Heart left ventricle (tissue), 16 donors: ENCODE measurements around the gene RHOT1. TPM values are rescaled to one million over a fixed set of nuclear protein-coding genes. Genes with fewer than 3 reads are reported as not detected.
A peak's percentile ranks its signal among the peaks of the same experiment; 100 is the strongest.
"Not testable (repeated sequence)": the region's sequence is repeated elsewhere in the genome, so short reads cannot be mapped to it uniquely, and the experiment has no call there.

Experiments
- ATAC-seq, 4 donors: fragments of 200-7000 bp; cut with Tn5 transposase; one replicate each; pipeline ENCODE4 v1.9.1; 2020 to 2022; ENCODE audit warnings: moderate library complexity in 4 of 4, mild to moderate bottlenecking in 3 of 4, moderate number of reproducible peaks in 1 of 4
- DNase-seq, 5 donors: peaks; one replicate each; pipeline ENCODE4 v3.0.0-alpha.2; 2020
- H3K27ac ChIP-seq, 12 donors: fragments of 200-600 bp; sonication (generic) in 4 of 12; one replicate each; pipeline versions ENCODE4 v1.5.0 to v1.8.0; 2016 to 2022; ENCODE audit warnings: mild to moderate bottlenecking in 2 of 12
- H3K27me3 ChIP-seq, 9 donors: fragments of 200-600 bp; sonication (generic) in 2 of 9; one replicate each; pipeline versions ENCODE4 v1.5.1 to v1.8.0; 2016 to 2022; ENCODE audit warnings: mild to moderate bottlenecking in 3 of 9
- H3K36me3 ChIP-seq, 9 donors: fragments of 200-600 bp; sonication (generic) in 2 of 9; one replicate each; pipeline versions ENCODE4 v1.5.0 to v1.8.0; 2018 to 2022; ENCODE audit warnings: mild to moderate bottlenecking in 2 of 9
- H3K4me1 ChIP-seq, 12 donors: fragments of 200-600 bp; sonication (generic) in 4 of 12; one replicate each; pipeline versions ENCODE4 v1.5.0 to v1.8.0; 2016 to 2022; ENCODE audit warnings: mild to moderate bottlenecking in 3 of 12
- H3K4me3 ChIP-seq, 12 donors: fragments of 200-600 bp; sonication (generic) in 4 of 12; one replicate each; pipeline versions ENCODE4 v1.5.0 to v1.8.0; 2017 to 2022; ENCODE audit warnings: mild to moderate bottlenecking in 9 of 12, moderate library complexity in 4 of 12
- H3K9me3 ChIP-seq, 12 donors: fragments of 200-600 bp; sonication (generic) in 4 of 12; one replicate each; pipeline versions ENCODE4 v1.5.0 to v1.8.0; 2016 to 2022; ENCODE audit warnings: mild to moderate bottlenecking in 1 of 12
- CTCF ChIP-seq, 12 donors: fragments of 200-600 bp; sonication (generic) in 4 of 12; IDR thresholded peaks; one replicate each; pipeline versions ENCODE4 v1.5.0 to v1.8.0; 2018 to 2022; ENCODE audit warnings: antibody characterized with exemption in 12 of 12, mild to moderate bottlenecking in 5 of 12
- POLR2A ChIP-seq, 2 donors: fragments of 450-650 bp; IDR thresholded peaks; one replicate each; pipeline ENCODE4 v1.6.1; 2017; ENCODE audit warnings: antibody characterized with exemption in 2 of 2, mild to moderate bottlenecking in 2 of 2, moderate library complexity in 2 of 2
- WGBS, 4 donors: extraction: QIAGEN DNeasy Blood & Tissue Kit in 2 of 4; methylation state at CpG; one replicate each; pipeline versions ENCODE4 v1.1.5 to v1.1.7; 2013 to 2018; 5-methylcytosine and 5-hydroxymethylcytosine counted together
- intact Hi-C, 10 donors: fragments of 100-400 bp; cut with DNase I; formaldehyde crosslinking; loops; one replicate each; pipeline versions ENCODE4 v1.11.1 to v1.14.2; 2022
- polyA plus RNA-seq, 2 donors: library from polyadenylated mRNA; stranded (reverse); fragments of 200-250 nt; gene quantifications; one replicate each; pipeline ENCODE4 v1.2.3, GENCODE V29; 2013
- total RNA-seq, 9 donors: library from RNA; depleted of rRNA in 2 of 9; stranded (reverse); fragments of >200 nt in 2 of 9; fragmentation: NEBNext Ultra II Directional in 3 of 9; extraction: Animal tissue kit (Norgen Biotek cat#: 25700) in 3 of 9; gene quantifications; one replicate each; pipeline versions ENCODE4 v1.1.0 to v1.2.4, GENCODE V29; 2016 to 2023
- donor health status: ischemic (EF 13 %, LVEDD 7.1; RV severe dilation, severe dysfunction).
- donor health status: healthy with polysubstance abuse.
- donor health status: DM: no; HTN: yes; CAD: no.
- donor health status: DM: no; HTN: no; CAD: no.
- donor health status: ischemic (EF 25% LVEDD 6.9; RV normal size, moderate dysfunction).
- donor health status: ischemic (EF 25% LVEDD 5.7; RV mildly dilated, moderate dysfunction).
- donor health status: healthy.
- donor health status: DM: yes; HTN: yes; CAD: no.
- donor health status: ischemic (EF 35%, LVEDD 5.7; RV mildly dilated, moderate dysfunction).
- donor health status: nonischemic (EF 11% LVEDD 7.7; RV severe dilation, severe dysfunction).
- donor health status: DM: yes; HTN: yes; CAD: no.
- donor health status: PGD.
- donor health status: ischemic (EF 29% LVEDD 5.4; RV normal size, mild dysfunction).
- donor health status: nonischemic (EF 23%, LVEDD 6.1; RV moderate dilation, normal function).

Gene RHOT1
- total and polyA plus RNA-seq, 11 donors = 41.5 to 76.8 (median 53.5) TPM

- DNase-seq (no peak), ATAC-seq (no peak)
- H3K9me3 ChIP-seq = no peaks in the 10 kb centered on the region
- intact Hi-C loops = no loop called here
- no peaks in the 10 kb centered on the region for H3K36me3 ChIP-seq
- peaks cover 0 to 23% (median 5%) of the 10 kb centered on the region in 12 donors for H3K4me1 ChIP-seq
- no peak for TF ChIP-seq POLR2A (IDR thresholded peaks at IDR 0.05)
- no peak for TF ChIP-seq CTCF (IDR thresholded peaks at IDR 0.05)
- 92 to 94% (median 93%) methylated on average over 5 of the region's 5 CpGs for WGBS, 4 donors
- no peak overlapping the region for H3K27ac ChIP-seq
- no peak overlapping the region for H3K4me3 ChIP-seq
- peaks cover 0 to 4% (median 0%) of the 10 kb centered on the region in 9 donors for H3K27me3 ChIP-seq
These were observed 40.1 kb upstream of the RHOT1 start for GRCh38 chr17:32102172-32102571.

- peaks cover 0 to 28% (median 5%) of the 10 kb centered on the region in 12 donors for H3K4me1 ChIP-seq
- no peaks in the 10 kb centered on the region for H3K36me3 ChIP-seq
- no peaks in the 10 kb centered on the region for H3K27me3 ChIP-seq
- no peaks in the 10 kb centered on the region for H3K9me3 ChIP-seq
- H3K4me3 ChIP-seq = no peak overlapping the region
- ATAC-seq = peak in 1 of 4 donors; percentile 8
- DNase-seq = no peak
- 65 to 83% (median 79%) methylated on average over 5 of the region's 5 CpGs for WGBS, 4 donors
- H3K27ac ChIP-seq = peak overlapping the region in 5 of 12 donors; percentile 16 to 46 (median 30)
- TF ChIP-seq CTCF (IDR thresholded peaks at IDR 0.05) (no peak), POLR2A (IDR thresholded peaks at IDR 0.05) (no peak)
- intact Hi-C loops = no loop called here
These were observed 39.6 kb upstream of the RHOT1 start for GRCh38 chr17:32102646-32103186.

GRCh38 chr17:32103476-32104113 is 38.7 kb upstream of the RHOT1 start:
- Histone ChIP-seq H3K36me3 (no peaks in the 10 kb centered on the region), H3K27ac (peak overlapping the region in 8 of 12 donors; percentile 16 to 60 (median 32)), H3K9me3 (no peaks in the 10 kb centered on the region), H3K4me1 (peaks cover 0 to 29% (median 5%) of the 10 kb centered on the region in 12 donors), H3K4me3 (no peak overlapping the region), H3K27me3 (no peaks in the 10 kb centered on the region)
- DNase-seq = no peak
- ATAC-seq = peak in 2 of 4 donors; percentile 19 to 38
- no peak for TF ChIP-seq POLR2A (IDR thresholded peaks at IDR 0.05)
- TF ChIP-seq CTCF (IDR thresholded peaks at IDR 0.05) = no peak
- 51 to 74% (median 61%) methylated on average over 6 to 7 of the region's 7 CpGs for WGBS, 4 donors
- intact Hi-C loops = no loop called here

- Histone ChIP-seq H3K27me3 (no peaks in the 10 kb centered on the region), H3K9me3 (no peaks in the 10 kb centered on the region), H3K27ac (peak overlapping the region in 6 of 12 donors; percentile 10 to 60 (median 19)), H3K4me1 (peaks cover 0 to 29% (median 5%) of the 10 kb centered on the region in 12 donors), H3K4me3 (no peak overlapping the region), H3K36me3 (no peaks in the 10 kb centered on the region)
- WGBS, 4 donors = 67 to 83% (median 73%) methylated on average over 3 of the region's 3 CpGs
- TF ChIP-seq CTCF (IDR thresholded peaks at IDR 0.05) = no peak
- TF ChIP-seq POLR2A (IDR thresholded peaks at IDR 0.05) = no peak
- DNase-seq (no peak), ATAC-seq (peak in 1 of 4 donors; percentile 29)
- intact Hi-C loops = no loop called here
These were observed 38.1 kb upstream of the RHOT1 start for GRCh38 chr17:32104158-32104557.

- 57 to 65% (median 59%) methylated on average over 7 of the region's 7 CpGs for WGBS, 4 donors
These were observed 35.8 kb upstream of the RHOT1 start for GRCh38 chr17:32106471-32106981.

GRCh38 chr17:32107194-32107593 is 35.1 kb upstream of the RHOT1 start:
- DNase-seq, intact Hi-C loops, H3K4me3 ChIP-seq, H3K27me3 ChIP-seq, H3K36me3 ChIP-seq, ATAC-seq, H3K9me3 ChIP-seq: not testable (repeated sequence)
- H3K27ac ChIP-seq = peak overlapping the region in 1 of 12 donors; percentile 48
- H3K4me1 ChIP-seq = peaks cover 0 to 39% (median 12%) of the 10 kb centered on the region in 12 donors
- 49 to 72% (median 56%) methylated on average over 1 of the region's 1 CpG for WGBS, 4 donors

More at GRCh38 chr17:32106471-32106981, 35.8 kb upstream of the RHOT1 start:
- DNase-seq, intact Hi-C loops, H3K27me3 ChIP-seq, ATAC-seq, H3K36me3 ChIP-seq, H3K9me3 ChIP-seq, H3K4me3 ChIP-seq: not testable (repeated sequence)
- Histone ChIP-seq H3K27ac (peak overlapping the region in 1 of 12 donors; percentile 48), H3K4me1 (peaks cover 0 to 34% (median 9%) of the 10 kb centered on the region in 12 donors)
